Endothelial cell of umbilical vein (primary cell): Measurements from ENCODE around the gene HYOU1. TPM values are rescaled to one million over a fixed set of nuclear protein-coding genes. Genes with fewer than 3 reads are reported as not detected.

Source experiments
- BruUV-seq: library from RNA; stranded (reverse); fragments of 400-500 nt; replicated peaks from 2 replicates; lab custom pipeline; 2021; lab: Mats Ljungman, UMichigan
- CTCF ChIA-PET: fragments of 300-600, 350-600 bp; sonication (Branson Sonifier 250); formaldehyde crosslinking; loops from one replicate; lab custom pipeline; 2021; ENCODE audit warnings: antibody characterized with exemption, inconsistent platforms; lab: Charles Lee
- POLR2A ChIA-PET: fragments of 300-600, 350-600 bp; sonication (Branson Sonifier 250); formaldehyde crosslinking; loops from one replicate; lab custom pipeline; 2021; ENCODE audit warnings: antibody characterized with exemption, inconsistent platforms; lab: Charles Lee
- DNase-seq: peaks from one replicate; pipeline ENCODE4 v3.0.0-alpha.2; 2011; ENCODE audit warnings: low read depth, low spot score
- FAIRE-seq: peaks from 2 replicates; lab custom pipeline; 2011; peaks lifted over from hg19 to GRCh38; lab: Jason Lieb, UNC
- H2AFZ ChIP-seq: 2 replicates; pipeline ENCODE4 v1.6.0; 2012; ENCODE audit warnings: low read depth, low read length, control low read depth, inconsistent platforms
- H3K27ac ChIP-seq: 2 replicates; pipeline ENCODE4 v1.5.1; 2011; ENCODE audit warnings: low read depth, mild to moderate bottlenecking, control low read depth, low read length, moderate library complexity; ENCODE audit not compliant: insufficient read depth
- H3K27me3 ChIP-seq, 2 experiments: 2 replicates each; pipeline versions ENCODE4 v1.6.0 to v1.6.1; 2011; ENCODE audit warnings: low read length in 2 of 2, mixed read lengths in 1 of 2; ENCODE audit not compliant: control insufficient read depth in 2 of 2, insufficient read depth in 2 of 2
- H3K36me3 ChIP-seq, 2 experiments: 2 replicates in 1 of 2; 3 replicates in 1 of 2; pipeline ENCODE4 v1.5.1; 2011; ENCODE audit warnings: low read length in 2 of 2, mild to moderate bottlenecking in 1 of 2, moderate library complexity in 1 of 2; ENCODE audit not compliant: control insufficient read depth in 2 of 2, insufficient read depth in 2 of 2; ENCODE audit errors: extremely low read depth in 1 of 2
- H3K4me1 ChIP-seq: 3 replicates; pipeline ENCODE4 v1.5.1; 2011; ENCODE audit warnings: mild to moderate bottlenecking, low read length; ENCODE audit not compliant: control insufficient read depth, insufficient read depth; ENCODE audit errors: extremely low read depth
- H3K4me2 ChIP-seq: 2 replicates; pipeline ENCODE4 v1.6.1; 2011; ENCODE audit warnings: low read length, control low read depth, mixed read lengths; ENCODE audit not compliant: insufficient read depth
- H3K4me3 ChIP-seq, 3 experiments: fragments of 200-600 bp in 1 of 3; sonication (generic), shearing (Covaris generic) in 1 of 3; replicated peaks in 1 of 3; 2 replicates each; pipeline ENCODE4 v1.5.1; 2011 to 2016; ENCODE audit warnings: control low read depth in 3 of 3, low read length in 3 of 3, mild to moderate bottlenecking in 2 of 3, inconsistent platforms in 1 of 3, low read depth in 1 of 3, moderate library complexity in 1 of 3; ENCODE audit not compliant: insufficient read depth in 1 of 3
- H3K79me2 ChIP-seq: 2 replicates; pipeline ENCODE4 v1.6.0; 2012; ENCODE audit warnings: low read length, inconsistent platforms; ENCODE audit not compliant: control insufficient read depth, insufficient read depth
- H3K9ac ChIP-seq: replicated peaks from 2 replicates; pipeline ENCODE3; 2011; ENCODE audit warnings: low read length, control low read depth; ENCODE audit not compliant: insufficient read depth; ENCODE audit errors: extremely low read depth
- H3K9me1 ChIP-seq: replicated peaks from 3 replicates; pipeline ENCODE4 v1.6.0; 2011; ENCODE audit warnings: mild to moderate bottlenecking, low read length; ENCODE audit not compliant: control insufficient read depth, insufficient read depth; ENCODE audit errors: extremely low read depth
- H3K9me3 ChIP-seq: replicated peaks from 2 replicates; pipeline ENCODE4 v1.5.1; 2012; ENCODE audit warnings: low read length, inconsistent platforms; ENCODE audit not compliant: control insufficient read depth, insufficient read depth
- H4K20me1 ChIP-seq: replicated peaks from 2 replicates; pipeline ENCODE3; 2011; ENCODE audit warnings: mild to moderate bottlenecking, low read length; ENCODE audit not compliant: control insufficient read depth, insufficient read depth; ENCODE audit errors: extremely low read depth
- CTCF ChIP-seq, 2 donors: IDR thresholded peaks; 1 replicate in 1 of 2; 2 replicates in 1 of 2; pipeline ENCODE4 v1.5.1; 2011; ENCODE audit warnings: low read length in 2 of 2, mild to moderate bottlenecking in 2 of 2, moderate library complexity in 2 of 2, control low read depth in 1 of 2, inconsistent platforms in 1 of 2, low read depth in 1 of 2; ENCODE audit not compliant: insufficient read depth in 1 of 2; ENCODE audit errors: extremely low read depth in 1 of 2
- EZH2 ChIP-seq: IDR thresholded peaks from 2 replicates; pipeline ENCODE4 v1.6.1; 2012; ENCODE audit warnings: borderline replicate concordance, low read depth, mild to moderate bottlenecking, moderate library complexity, low read length, inconsistent platforms; ENCODE audit not compliant: severe bottlenecking
- FOS ChIP-seq: IDR thresholded peaks from 2 replicates; pipeline ENCODE4 v1.6.1; 2011; ENCODE audit warnings: mild to moderate bottlenecking, low read length, moderate library complexity, borderline replicate concordance; ENCODE audit not compliant: insufficient read depth
- GATA2 ChIP-seq: IDR thresholded peaks from 2 replicates; pipeline ENCODE4 v1.7.0; 2011; ENCODE audit warnings: low read depth, mild to moderate bottlenecking, moderate library complexity, mixed read lengths, low read length; ENCODE audit not compliant: insufficient read length, insufficient read depth
- JUN ChIP-seq: IDR thresholded peaks from 2 replicates; pipeline ENCODE4 v1.6.1; 2011; ENCODE audit warnings: borderline replicate concordance, low read depth; ENCODE audit not compliant: insufficient read length, insufficient read depth
- MYC ChIP-seq: IDR thresholded peaks from one replicate; pipeline ENCODE4 v1.6.1; 2011; ENCODE audit warnings: mild to moderate bottlenecking, low read depth, low read length
- POLR2A ChIP-seq: IDR thresholded peaks from 2 replicates; pipeline ENCODE4 v1.6.1; 2012; ENCODE audit warnings: low read depth, mild to moderate bottlenecking, control low read depth, low read length
- POLR2AphosphoS5 ChIP-seq: IDR thresholded peaks from 2 replicates; pipeline ENCODE4 v1.6.1; 2012; ENCODE audit warnings: low read depth, mild to moderate bottlenecking, control low read depth, low read length, moderate library complexity; ENCODE audit not compliant: insufficient read depth
- dilution Hi-C: fragments of 300-500 bp; cut with MboI; formaldehyde crosslinking; loops from one replicate; pipeline ENCODE4 v1.15.0; 2019; ENCODE audit warnings: low sequenced_read_pairs; ENCODE audit not compliant: extremely low pct_ligation_motif_present
- intact Hi-C: fragments of 100-400 bp; cut with micrococcal nuclease; formaldehyde crosslinking; loops from one replicate; pipeline ENCODE4 v1.10.0; 2022
- polyA plus RNA-seq, 4 experiments: library from polyadenylated mRNA; depleted of rRNA in 3 of 4; stranded (reverse) in 3 of 4; unstranded in 1 of 4; fragments of >200 nt; gene quantifications; 2 replicates each; pipeline versions ENCODE4 v1.2.1 to v1.2.3, GENCODE V29; 2011 to 2012; ENCODE audit warnings: missing spikeins in 1 of 4
- total RNA-seq: library from RNA; stranded (reverse); gene quantifications from 2 replicates; pipeline ENCODE4 v1.2.3, GENCODE V29; 2021
- TF ChIP-seq, protein P1 (sequence below): IDR thresholded peaks from 2 replicates; pipeline ENCODE4 v1.6.1; 2011; ENCODE audit not compliant: insufficient read depth, insufficient read length

Gene HYOU1
- total and polyA plus RNA-seq, 2 donors (not counting 3 experiments of a cell fraction or from before 2014, with no cell fraction given), result 302 to 318 TPM

- FAIRE-seq (peak; percentile 96), DNase-seq (peak; percentile 95)
- intact Hi-C loops (loop anchor here (1.0 to 5.0 kb wide), 3 partner anchors 9 to 173 kb away; partner anchors contain the start of gene VPS11), dilution Hi-C loops (no loop called here)
- Histone ChIP-seq H2AFZ (peak within 1 kb of the TSS; percentile 74), H3K9me3 (no peaks in the 10 kb centered on the region), H3K9ac (peak within 1 kb of the TSS; percentile 37), H3K4me1 (peaks cover 12% of the 10 kb centered on the region), H3K9me1 (no peaks in the 10 kb centered on the region), H3K27me3 (no peaks in the 10 kb centered on the region), H4K20me1 (no peaks in the 10 kb centered on the region), H3K4me3 (peak within 1 kb of the TSS; percentile 10 to 77 (median 70)), H3K4me2 (peak within 1 kb of the TSS; percentile 82), H3K27ac (peak within 1 kb of the TSS; percentile 49), H3K36me3 (peaks cover 3 to 17% of the 10 kb centered on the region in 2 experiments), H3K79me2 (peaks cover 5% of the 10 kb centered on the region)
- POLR2A ChIA-PET, result interaction anchor here (0.6 to 3.2 kb wide), 5 partner anchors 10 to 86 kb away, joined by 3 to 23 read pairs (median 4); partner anchors contain the start of gene VPS11
- BruUV-seq, result no TSS peak
- CTCF ChIA-PET, result interaction anchor here (0.7 to 3.6 kb wide), 8 partner anchors 10 to 271 kb away, joined by 3 to 16 read pairs (median 4); partner anchors contain the start of genes CBL and VPS11
- no peak for TF ChIP-seq EZH2
- TF ChIP-seq JUN, result no peak
- peak; percentile 94 for TF ChIP-seq POLR2AphosphoS5
- peak; percentile 30 for TF ChIP-seq MYC
- peak; percentile 97 for TF ChIP-seq POLR2A
- TF ChIP-seq CTCF (IDR thresholded peaks at IDR 0.05; ENCODE audit: extremely low read depth in 1 of 2, insufficient read depth in 1 of 2, low read depth in 1 of 2, low read length in 2 of 2), result no peak
- no peak for TF ChIP-seq GATA2
- TF ChIP-seq, protein P1, sequence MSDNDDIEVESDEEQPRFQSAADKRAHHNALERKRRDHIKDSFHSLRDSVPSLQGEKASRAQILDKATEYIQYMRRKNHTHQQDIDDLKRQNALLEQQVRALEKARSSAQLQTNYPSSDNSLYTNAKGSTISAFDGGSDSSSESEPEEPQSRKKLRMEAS, result peak; percentile 58
- TF ChIP-seq FOS, result no peak
These were observed 27.8 kb upstream of the HYOU1 start, which contains the start of gene HMBS for GRCh38 chr11:119084663-119085436. Gene HMBS (plus strand): TSS chr11:119084881. CDS start chr11:119085034, 153 bp downstream.
